ENCODE results near the gene RANBP3.
"Not testable (repeated sequence)": the region's sequence is repeated elsewhere in the genome, so short reads cannot be mapped to it uniquely, and the experiment has no call there.

RANBP3 gene

GRCh38 chr19:5977785-5978605 is at the start of gene RANBP3:
TSS of gene RANBP3 (minus strand) at chr19:5978140. CDS start at chr19:5978082, 58 bp downstream.
- DNase-seq = peak; percentile 99

- no peak for DNase-seq
These were observed 48.7 kb upstream of the RANBP3 start for GRCh38 chr19:6026390-6027227.

GRCh38 chr19:6024756-6025155 is 46.8 kb upstream of the RANBP3 start:
- DNase-seq = not testable (repeated sequence)

GRCh38 chr19:6023936-6024335 is 46.0 kb upstream of the RANBP3 start:
- DNase-seq = no peak

GRCh38 chr19:6023085-6023682 is 45.2 kb upstream of the RANBP3 start:
- no peak for DNase-seq

- DNase-seq = no peak
These were observed 44.7 kb upstream of the RANBP3 start for GRCh38 chr19:6022570-6023064.

- DNase-seq = peak; percentile 26
These were observed 44.1 kb upstream of the RANBP3 start for GRCh38 chr19:6021878-6022569.

- no peak for DNase-seq
These were observed 43.2 kb upstream of the RANBP3 start for GRCh38 chr19:6020972-6021805.

- no peak for DNase-seq
These were observed 42.4 kb upstream of the RANBP3 start for GRCh38 chr19:6020166-6020882.

- no peak for DNase-seq
These were observed 40.8 kb upstream of the RANBP3 start for GRCh38 chr19:6018786-6019185.

- DNase-seq = no peak
These were observed 39.6 kb upstream of the RANBP3 start for GRCh38 chr19:6017576-6017975.

- DNase-seq = no peak
These were observed 38.1 kb upstream of the RANBP3 start for GRCh38 chr19:6015841-6016545.

- DNase-seq = peak; percentile 35
These were observed 36.7 kb upstream of the RANBP3 start for GRCh38 chr19:6014551-6015135.

GRCh38 chr19:6012426-6013170 is 34.7 kb upstream of the RANBP3 start:
- no peak for DNase-seq

GRCh38 chr19:6011794-6012193 is 33.9 kb upstream of the RANBP3 start:
- DNase-seq = no peak

- DNase-seq = no peak
These were observed 33.3 kb upstream of the RANBP3 start for GRCh38 chr19:6011206-6011605.

GRCh38 chr19:6010107-6010506 is 32.2 kb upstream of the RANBP3 start:
- DNase-seq = no peak

GRCh38 chr19:6007866-6008265 is 29.9 kb upstream of the RANBP3 start:
- DNase-seq = no peak

GRCh38 chr19:6006896-6007295 is 29.0 kb upstream of the RANBP3 start:
- DNase-seq = no peak
